D341Med (cell line): ENCODE measurements around the gene PDE6B.
"Not testable (repeated sequence)": the region's sequence is repeated elsewhere in the genome, so short reads cannot be mapped to it uniquely, and the experiment has no call there.

Experiments
- DNase-seq: peaks from one replicate; pipeline ENCODE4 v3.0.0; 2012; ENCODE audit warnings: low spot score

Gene PDE6B

DNA sequence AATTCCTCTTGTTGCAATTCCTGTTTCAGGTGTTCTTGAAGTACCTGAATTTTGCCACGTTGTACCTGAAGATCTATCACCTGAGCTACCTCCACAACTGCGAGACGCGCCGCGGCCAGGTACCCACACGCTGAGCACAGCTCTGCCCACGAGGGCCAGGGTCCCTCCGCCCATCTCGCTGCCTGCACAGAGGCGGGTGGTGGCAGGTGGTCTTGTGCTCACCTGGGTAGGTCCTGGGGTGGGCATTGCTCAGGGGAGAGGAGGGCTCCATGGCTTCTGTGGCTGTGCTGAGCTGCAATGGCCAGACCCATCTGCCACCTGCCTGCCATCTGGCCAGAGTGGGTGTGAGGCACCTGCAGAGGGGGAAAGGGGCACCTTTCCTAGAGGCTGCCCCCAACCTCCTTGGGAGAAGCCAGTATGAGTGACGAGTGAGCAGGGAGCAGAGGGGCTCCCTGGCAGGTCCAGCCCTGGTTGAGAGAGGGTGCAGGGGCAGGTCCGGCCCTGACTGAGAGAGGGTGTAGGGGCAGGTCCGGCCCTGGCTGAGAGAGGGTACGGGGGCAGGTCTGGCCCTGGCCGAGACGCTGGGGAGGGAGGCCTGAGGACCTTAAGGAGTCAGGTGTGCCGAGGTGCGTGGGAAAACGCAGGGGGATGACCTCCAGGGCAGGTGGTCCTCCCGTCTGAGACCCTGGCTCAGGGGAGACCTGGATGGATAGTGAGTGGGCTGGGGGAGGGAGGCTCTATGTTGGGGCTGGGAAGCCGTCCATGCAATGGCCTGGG lies 10.7 kb downstream of the PDE6B start:
- DNase-seq = no peak

DNA sequence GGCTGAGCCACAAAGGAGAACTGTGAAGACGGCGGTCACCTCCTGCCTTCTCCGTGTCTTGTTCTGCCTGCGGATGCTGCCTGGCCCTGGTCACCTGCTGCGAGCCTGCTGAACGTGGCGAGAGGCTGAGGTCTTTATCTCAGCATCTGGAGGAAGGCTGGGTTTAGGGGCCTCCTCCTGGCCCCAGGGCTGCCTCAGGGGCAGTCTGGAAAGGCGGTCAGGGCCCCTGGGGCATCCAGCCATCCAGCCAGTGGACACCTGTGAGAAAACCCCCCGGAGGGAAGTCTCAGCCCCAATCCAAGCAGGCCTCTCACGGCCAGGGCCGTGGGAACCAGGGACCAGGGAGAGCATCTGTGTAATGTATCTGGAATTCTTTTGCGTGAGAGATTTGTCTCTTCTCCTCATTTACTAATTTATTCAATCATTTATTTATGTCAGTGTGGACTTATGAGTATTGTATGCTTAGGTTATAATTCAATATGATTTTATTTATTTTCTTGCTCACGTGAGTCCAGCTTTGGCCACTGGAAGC lies 11.3 kb downstream of the PDE6B start:
- DNase-seq = no peak

DNA sequence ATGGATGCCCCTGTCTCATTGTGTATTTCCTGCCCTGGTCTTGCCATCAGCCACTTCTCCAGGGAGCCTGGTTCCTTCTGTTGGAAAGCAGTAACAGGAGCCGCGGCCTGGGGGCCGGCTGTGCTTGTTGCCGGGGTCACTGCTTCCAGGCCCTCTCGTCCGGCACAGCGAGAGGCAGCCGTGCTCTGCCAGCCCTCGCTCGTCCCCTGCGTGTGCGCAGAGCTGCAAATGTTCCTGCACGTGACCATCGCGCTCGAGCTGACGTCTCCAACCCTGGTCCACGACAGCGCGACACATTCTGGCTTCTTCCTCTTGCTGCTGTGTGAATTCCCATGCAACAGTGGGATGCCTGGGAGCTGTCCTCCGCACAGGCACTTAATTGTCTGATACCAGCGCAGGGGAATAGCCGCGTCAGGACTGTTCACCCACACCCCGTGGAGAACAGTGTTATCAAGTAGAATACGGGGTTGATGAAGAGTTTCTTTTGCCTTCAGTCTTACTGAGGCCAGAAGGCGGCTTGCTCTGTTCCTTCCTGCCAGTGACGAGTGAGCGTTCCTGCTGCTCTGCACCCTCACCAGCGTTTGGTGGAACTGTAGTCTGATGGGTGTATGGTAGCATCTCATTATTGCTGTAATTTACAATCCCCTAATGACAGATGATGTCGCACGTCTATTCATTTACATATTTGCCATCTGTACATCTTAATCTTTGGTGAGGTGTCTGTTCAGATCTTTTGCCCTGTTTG lies 12.3 kb downstream of the PDE6B start:
- no peak for DNase-seq

DNA sequence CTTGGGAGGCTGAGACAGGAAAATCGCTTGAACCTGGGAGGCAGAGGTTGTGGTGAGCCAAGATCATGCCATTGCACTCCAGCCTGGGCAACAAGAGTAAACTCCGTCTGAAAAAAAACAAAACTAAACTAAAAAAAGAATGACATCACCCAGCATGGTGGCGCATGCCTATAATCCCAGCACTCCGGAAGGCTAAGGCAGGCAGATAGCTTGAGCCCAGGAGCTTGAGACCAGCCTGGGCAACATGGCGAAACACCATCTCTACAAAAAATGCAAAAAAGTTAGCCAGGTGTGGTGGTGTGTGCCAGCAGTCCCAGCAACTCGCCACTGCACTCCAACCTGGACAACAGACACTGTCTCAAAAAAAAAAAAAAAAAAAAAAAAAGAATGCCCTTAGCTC lies 17.0 kb downstream of the PDE6B start:
- DNase-seq = not testable (repeated sequence)

DNA sequence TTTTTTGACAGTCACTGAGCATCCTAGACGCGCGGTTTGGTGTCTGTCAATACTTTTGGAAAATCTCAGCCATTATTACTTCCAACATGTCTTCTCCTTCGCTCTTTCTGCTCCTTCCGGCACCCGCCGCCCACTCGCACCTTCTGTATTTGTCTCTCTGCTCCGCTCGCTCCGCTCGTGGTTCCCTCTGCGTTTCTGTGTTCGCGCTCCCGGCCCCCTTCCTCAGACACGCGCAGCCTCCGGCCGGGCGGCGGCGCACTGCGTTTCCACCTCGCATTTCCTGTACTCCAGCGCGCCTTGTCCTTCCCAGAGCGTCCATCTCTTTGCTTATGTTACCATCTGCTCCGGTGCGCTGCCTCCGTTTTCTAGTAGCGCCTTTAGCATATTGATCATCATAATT lies 21.1 kb downstream of the PDE6B start:
- DNase-seq = no peak

DNA sequence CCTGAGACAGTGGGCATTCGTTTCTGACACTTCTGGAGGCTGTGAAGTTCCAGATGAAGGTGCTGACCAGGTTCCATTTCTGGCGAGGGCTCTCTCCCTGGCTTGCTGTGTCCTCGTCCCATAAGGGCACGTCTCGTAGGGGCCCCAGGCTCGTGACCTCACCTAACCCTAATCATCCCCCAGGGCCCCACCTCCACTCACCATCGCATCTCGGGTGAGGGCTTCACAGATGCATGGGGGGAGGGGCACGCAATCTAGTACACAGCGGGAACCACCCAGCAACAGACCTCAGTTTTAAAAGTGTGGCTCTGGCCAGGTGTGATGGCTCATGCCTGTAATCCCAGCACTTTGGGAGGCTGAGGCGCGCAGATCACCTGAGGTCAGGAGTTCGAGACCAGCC lies 22.1 kb downstream of the PDE6B start:
- no peak for DNase-seq

- no peak for DNase-seq
These were observed 23.4 kb downstream of the PDE6B start for GRCh38 chr4:648579-649292.

DNA sequence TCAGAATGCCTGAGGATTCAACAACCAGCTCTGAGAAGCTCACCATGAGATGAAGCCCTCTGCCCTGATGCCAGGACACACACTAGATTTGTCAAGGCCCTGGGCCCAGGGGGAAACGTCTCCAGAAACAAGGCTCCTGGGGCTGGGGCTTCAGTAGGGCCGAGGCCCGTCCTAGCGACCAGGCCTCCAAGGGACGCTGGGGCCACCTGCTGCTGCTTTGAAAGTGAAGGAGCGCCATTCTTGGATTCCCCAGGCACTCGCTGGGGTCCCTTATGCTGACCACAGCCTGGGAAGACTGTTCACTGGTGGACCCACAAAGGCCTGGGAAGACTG lies 23.9 kb downstream of the PDE6B start:
- DNase-seq = no peak

DNA sequence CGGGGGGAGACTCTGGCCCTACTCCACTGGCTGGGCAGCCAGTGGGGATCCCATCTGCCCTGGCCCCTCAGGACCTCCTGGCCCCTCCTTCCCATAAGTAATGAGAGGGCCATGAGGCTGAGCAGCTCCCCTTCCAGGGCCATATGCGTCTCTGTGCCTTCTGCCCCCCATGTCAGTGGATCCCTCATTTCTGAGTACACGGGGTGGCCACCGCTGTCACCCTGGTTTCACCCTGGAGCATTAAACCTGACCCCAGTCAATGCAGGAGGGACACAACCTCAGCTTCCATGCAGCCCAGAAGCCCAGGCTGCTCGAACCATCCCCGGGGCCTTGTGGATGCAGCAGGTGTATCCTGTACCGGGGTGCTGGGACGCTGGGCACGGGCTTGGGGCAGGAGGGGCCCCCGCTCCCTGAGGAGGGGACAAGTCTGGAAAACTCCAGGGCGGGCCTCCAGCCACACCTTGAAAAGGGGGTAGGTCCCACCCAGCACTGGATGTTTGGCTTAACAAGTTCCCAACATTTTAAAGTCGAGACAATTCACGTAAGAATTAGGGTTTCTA lies 24.5 kb downstream of the PDE6B start:
- no peak for DNase-seq

DNA sequence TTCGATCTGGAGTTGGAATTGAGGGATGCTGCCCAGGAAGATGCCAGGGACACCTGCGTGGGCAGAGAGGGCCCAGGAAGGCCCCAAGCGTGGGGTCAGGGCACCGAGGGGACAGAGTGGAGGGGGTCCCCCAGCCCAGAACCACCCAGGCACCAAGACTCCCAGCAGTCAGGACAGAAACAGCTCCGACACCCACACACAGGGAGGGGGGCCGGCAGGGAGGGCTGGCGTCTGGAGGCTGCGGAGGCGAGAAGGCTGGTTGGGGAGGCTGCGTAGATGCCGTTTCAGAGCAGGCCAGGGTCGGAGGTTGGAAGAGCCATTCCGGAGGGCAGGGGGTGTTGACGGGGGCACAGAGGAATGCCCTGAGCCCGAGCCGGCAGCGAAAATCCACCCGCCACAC lies 25.1 kb downstream of the PDE6B start:
- no peak for DNase-seq

GRCh38 chr4:650951-651883 lies 25.8 kb downstream of the PDE6B start:
- DNase-seq = no peak

- DNase-seq = no peak
These were observed 26.7 kb downstream of the PDE6B start for GRCh38 chr4:651884-652642.

- DNase-seq = no peak
These were observed 27.9 kb downstream of the PDE6B start for GRCh38 chr4:653080-653821.

- DNase-seq = no peak
These were observed 28.6 kb downstream of the PDE6B start for GRCh38 chr4:653831-654502.

DNA sequence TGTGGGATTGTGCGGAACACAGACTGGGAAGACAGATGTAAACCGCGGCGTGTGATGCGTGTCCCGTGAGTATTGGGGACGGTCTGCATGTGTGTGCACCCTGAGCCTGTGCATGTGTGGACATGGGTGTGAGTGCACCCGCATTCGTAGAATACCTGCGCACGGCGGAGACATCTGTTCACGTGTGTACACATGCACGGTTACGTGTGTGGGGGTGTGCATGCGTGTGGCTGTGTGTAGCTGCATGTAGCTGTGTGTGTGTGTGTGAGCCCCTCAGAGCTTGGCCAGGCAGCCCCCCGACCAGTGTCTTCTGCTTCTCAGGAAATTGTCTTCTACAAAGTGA lies 29.1 kb downstream of the PDE6B start:
- no peak for DNase-seq

DNA sequence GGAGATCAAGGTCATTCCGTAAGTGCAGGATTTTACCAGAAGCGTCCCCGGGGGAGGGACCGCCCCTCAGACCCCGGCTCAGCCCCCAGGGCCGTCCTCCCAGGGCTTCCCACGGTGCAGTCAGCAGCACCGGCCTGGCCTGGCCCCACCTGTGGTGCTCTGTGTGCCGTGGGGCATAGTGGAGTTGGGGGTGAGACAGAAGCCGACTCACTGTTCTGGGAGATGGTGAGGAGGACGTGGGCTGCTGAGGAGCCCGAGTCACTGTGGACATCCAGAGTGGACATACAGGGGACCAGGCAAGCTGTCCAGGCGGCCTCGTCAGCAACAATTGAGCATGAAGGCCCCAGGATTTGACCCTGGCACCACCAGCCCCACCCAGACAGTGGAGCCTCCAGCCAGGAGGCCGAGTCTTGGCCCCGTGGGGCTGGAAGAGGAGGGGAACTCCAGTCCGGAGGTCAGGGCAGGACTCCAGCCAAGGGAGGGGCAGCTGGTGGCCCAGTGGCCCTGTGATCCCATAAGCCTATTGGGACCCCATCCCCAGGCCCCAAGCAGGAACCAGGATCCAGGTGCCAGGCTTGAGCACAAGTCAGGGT lies 29.6 kb downstream of the PDE6B start:
- DNase-seq = no peak

DNA sequence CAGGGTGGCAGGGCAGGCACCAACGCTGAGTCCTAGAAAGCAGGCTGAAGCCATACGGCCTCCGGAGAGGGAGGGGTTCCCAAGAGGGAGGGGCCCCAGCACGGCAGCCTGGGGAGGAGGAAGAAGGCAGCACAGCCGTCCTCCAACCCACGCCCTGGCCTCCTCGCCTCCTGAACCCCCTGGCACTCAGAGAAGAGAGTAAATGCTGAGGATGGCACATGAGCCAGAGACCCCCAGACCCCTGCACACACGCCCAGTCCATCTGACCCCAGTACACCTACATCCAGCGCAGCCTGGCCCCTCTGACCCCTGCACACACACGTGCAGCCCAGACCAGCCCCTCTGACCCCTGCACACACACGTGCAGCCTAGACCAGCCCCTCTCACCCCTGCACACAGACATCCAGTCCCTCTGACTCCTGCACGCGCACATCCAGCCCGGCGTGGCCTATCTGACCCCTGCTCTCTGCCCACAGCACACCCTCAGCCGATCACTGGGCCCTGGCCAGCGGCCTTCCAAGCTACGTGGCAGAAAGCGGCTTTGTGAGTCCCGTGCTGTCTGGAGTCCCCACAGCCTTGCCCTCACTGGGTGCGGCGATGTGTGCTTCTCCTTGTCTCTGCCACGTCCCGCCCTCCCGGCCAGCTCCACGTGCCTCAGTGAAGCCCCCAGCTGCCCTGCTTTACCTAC lies 30.2 kb downstream of the PDE6B start:
- no peak for DNase-seq
